ENCODE measurements around the gene CALR.

The CALR gene

GRCh38 chr19:12984683-12985048, 46.3 kb downstream of the CALR start:
- no peak for ATAC-seq
- TF ChIP-seq OSR1 (CRISPR knock-in tag; IDR thresholded peaks at IDR 0.05) (no peak), ZNF8 (CRISPR knock-in tag; IDR thresholded peaks at IDR 0.05) (no peak), ISL1 (CRISPR knock-in tag; IDR thresholded peaks at IDR 0.05) (no peak)

GRCh38 chr19:12985049-12985776, 46.8 kb downstream of the CALR start:
- ATAC-seq, result no peak
- TF ChIP-seq ZC3H10 (CRISPR knock-in tag; IDR thresholded peaks at IDR 0.05), result no peak
- no peak for TF ChIP-seq ZNF8 (CRISPR knock-in tag; IDR thresholded peaks at IDR 0.05)
- no peak for TF ChIP-seq GLIS3 (CRISPR knock-in tag; IDR thresholded peaks at IDR 0.05)
- no peak for TF ChIP-seq ZNF70 (CRISPR knock-in tag; IDR thresholded peaks at IDR 0.05)
- no peak for TF ChIP-seq RARB (CRISPR knock-in tag; IDR thresholded peaks at IDR 0.05)
- no peak for TF ChIP-seq TCF4 (CRISPR knock-in tag; IDR thresholded peaks at IDR 0.05; ENCODE audit: borderline replicate concordance)

- ATAC-seq, result no peak
- no peak for TF ChIP-seq TSHZ2 (CRISPR knock-in tag; IDR thresholded peaks at IDR 0.05)
- TF ChIP-seq CREB5 (CRISPR knock-in tag; IDR thresholded peaks at IDR 0.05; ENCODE audit: low read depth), result no peak
- TF ChIP-seq RARB (CRISPR knock-in tag; IDR thresholded peaks at IDR 0.05), result no peak
- no peak for TF ChIP-seq CSRNP3 (CRISPR knock-in tag; IDR thresholded peaks at IDR 0.05)
- no peak for TF ChIP-seq ZNF565 (CRISPR knock-in tag; conservative IDR thresholded peaks at IDR 0.05; ENCODE audit: low read depth)
- no peak for TF ChIP-seq POU6F1 (CRISPR knock-in tag; IDR thresholded peaks at IDR 0.05; ENCODE audit: borderline replicate concordance, low read depth)
- no peak for TF ChIP-seq TCF4 (CRISPR knock-in tag; IDR thresholded peaks at IDR 0.05; ENCODE audit: borderline replicate concordance)
- TF ChIP-seq BACH2 (CRISPR knock-in tag; IDR thresholded peaks at IDR 0.05; ENCODE audit: borderline replicate concordance), result no peak
- TF ChIP-seq ZFP30 (CRISPR knock-in tag; IDR thresholded peaks at IDR 0.05), result no peak
- no peak for TF ChIP-seq PATZ1 (CRISPR knock-in tag; IDR thresholded peaks at IDR 0.05; ENCODE audit: borderline replicate concordance)
- TF ChIP-seq TOX (CRISPR knock-in tag; IDR thresholded peaks at IDR 0.05; ENCODE audit: borderline replicate concordance), result no peak
- no peak for TF ChIP-seq ESRRG (CRISPR knock-in tag; IDR thresholded peaks at IDR 0.05)
- TF ChIP-seq GLIS3 (CRISPR knock-in tag; IDR thresholded peaks at IDR 0.05), result no peak
- TF ChIP-seq CSDC2 (CRISPR knock-in tag; IDR thresholded peaks at IDR 0.05), result no peak
- TF ChIP-seq ZNF70 (CRISPR knock-in tag; IDR thresholded peaks at IDR 0.05), result no peak
- TF ChIP-seq OSR1 (CRISPR knock-in tag; IDR thresholded peaks at IDR 0.05), result no peak
- no peak for TF ChIP-seq ISL1 (CRISPR knock-in tag; IDR thresholded peaks at IDR 0.05)
Measured at GRCh38 chr19:12986726-12987125, 48.3 kb downstream of the CALR start.

GRCh38 chr19:12987190-12987589, 48.8 kb downstream of the CALR start:
- ATAC-seq, result no peak
- TF ChIP-seq ESRRG (CRISPR knock-in tag; IDR thresholded peaks at IDR 0.05) (no peak), CREB5 (CRISPR knock-in tag; IDR thresholded peaks at IDR 0.05; ENCODE audit: low read depth) (no peak), TOX (CRISPR knock-in tag; IDR thresholded peaks at IDR 0.05; ENCODE audit: borderline replicate concordance) (no peak), BACH2 (CRISPR knock-in tag; IDR thresholded peaks at IDR 0.05; ENCODE audit: borderline replicate concordance) (no peak), CSRNP3 (CRISPR knock-in tag; IDR thresholded peaks at IDR 0.05) (no peak), GLIS3 (CRISPR knock-in tag; IDR thresholded peaks at IDR 0.05) (no peak), ZFP30 (CRISPR knock-in tag; IDR thresholded peaks at IDR 0.05) (no peak), RARB (CRISPR knock-in tag; IDR thresholded peaks at IDR 0.05) (no peak), PATZ1 (CRISPR knock-in tag; IDR thresholded peaks at IDR 0.05; ENCODE audit: borderline replicate concordance) (no peak), SNAI2 (CRISPR knock-in tag; IDR thresholded peaks at IDR 0.05) (no peak)
